ENCODE data around the gene MRM2. TPM values are rescaled to one million over a fixed set of nuclear protein-coding genes. Genes with fewer than 3 reads are reported as not detected.
A peak's percentile ranks its signal among the peaks of the same experiment; 100 is the strongest.

Gene MRM2
- total and polyA plus RNA-seq, 10 of the 15 experiments (the other 5 are each of a cell fraction or from before 2014, with no cell fraction given), result 43.2 to 128 (median 71.4) TPM

DNA sequence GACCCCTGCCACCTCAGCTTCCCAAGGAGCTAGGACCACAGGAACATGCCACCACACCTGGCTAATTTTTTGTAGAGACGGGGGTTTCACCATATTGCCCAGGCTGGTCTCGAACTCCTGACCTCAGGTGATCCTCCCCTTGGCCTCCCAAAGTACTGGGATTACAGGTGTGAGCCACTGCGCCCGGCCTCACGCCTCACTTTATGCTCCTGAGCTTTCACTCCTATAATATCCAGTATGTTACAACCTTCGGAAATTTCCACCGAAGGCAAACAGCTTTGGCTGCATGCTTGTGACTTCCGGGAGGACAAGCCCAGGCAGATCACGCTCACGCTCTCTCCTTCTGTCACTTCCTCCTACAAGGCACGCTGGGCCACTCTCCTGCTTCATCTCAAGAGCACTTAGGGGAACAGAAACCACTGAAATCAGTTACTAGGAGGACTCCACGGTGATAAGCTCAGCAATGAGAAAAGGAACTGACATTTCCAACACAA is 4.8 kb downstream of the MRM2 start:
- POLR2A ChIA-PET, result interaction anchor here (0.5 to 2.9 kb wide), 16 partner anchors 9 to 169 kb away, joined by 3 to 11 read pairs (median 4); partner anchors contain the start of genes CHST12 and SNX8
- H3K4me2 ChIP-seq (ENCODE audit: control insufficient read depth, insufficient read depth), result peak overlapping the region; percentile 52
- peak; percentile 89; the same call in 1 of the 2 replicates for TF ChIP-seq RELB (IDR thresholded peaks at IDR 0.05; ENCODE audit: low read depth)
- TF ChIP-seq, protein P1, sequence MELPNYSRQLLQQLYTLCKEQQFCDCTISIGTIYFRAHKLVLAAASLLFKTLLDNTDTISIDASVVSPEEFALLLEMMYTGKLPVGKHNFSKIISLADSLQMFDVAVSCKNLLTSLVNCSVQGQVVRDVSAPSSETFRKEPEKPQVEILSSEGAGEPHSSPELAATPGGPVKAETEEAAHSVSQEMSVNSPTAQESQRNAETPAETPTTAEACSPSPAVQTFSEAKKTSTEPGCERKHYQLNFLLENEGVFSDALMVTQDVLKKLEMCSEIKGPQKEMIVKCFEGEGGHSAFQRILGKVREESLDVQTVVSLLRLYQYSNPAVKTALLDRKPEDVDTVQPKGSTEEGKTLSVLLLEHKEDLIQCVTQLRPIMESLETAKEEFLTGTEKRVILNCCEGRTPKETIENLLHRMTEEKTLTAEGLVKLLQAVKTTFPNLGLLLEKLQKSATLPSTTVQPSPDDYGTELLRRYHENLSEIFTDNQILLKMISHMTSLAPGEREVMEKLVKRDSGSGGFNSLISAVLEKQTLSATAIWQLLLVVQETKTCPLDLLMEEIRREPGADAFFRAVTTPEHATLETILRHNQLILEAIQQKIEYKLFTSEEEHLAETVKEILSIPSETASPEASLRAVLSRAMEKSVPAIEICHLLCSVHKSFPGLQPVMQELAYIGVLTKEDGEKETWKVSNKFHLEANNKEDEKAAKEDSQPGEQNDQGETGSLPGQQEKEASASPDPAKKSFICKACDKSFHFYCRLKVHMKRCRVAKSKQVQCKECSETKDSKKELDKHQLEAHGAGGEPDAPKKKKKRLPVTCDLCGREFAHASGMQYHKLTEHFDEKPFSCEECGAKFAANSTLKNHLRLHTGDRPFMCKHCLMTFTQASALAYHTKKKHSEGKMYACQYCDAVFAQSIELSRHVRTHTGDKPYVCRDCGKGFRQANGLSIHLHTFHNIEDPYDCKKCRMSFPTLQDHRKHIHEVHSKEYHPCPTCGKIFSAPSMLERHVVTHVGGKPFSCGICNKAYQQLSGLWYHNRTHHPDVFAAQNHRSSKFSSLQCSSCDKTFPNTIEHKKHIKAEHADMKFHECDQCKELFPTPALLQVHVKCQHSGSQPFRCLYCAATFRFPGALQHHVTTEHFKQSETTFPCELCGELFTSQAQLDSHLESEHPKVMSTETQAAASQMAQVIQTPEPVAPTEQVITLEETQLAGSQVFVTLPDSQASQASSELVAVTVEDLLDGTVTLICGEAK (IDR thresholded peaks at IDR 0.05; ENCODE audit: borderline replicate concordance), result peak; percentile 84; the same call in 1 of the 2 replicates
- TF ChIP-seq LARP7 (IDR thresholded peaks at IDR 0.05), result no peak
- TF ChIP-seq ZNF384 (IDR thresholded peaks at IDR 0.05; ENCODE audit: borderline replicate concordance, low read depth, low read length), result no peak
- no peak for TF ChIP-seq RBBP5 (conservative IDR thresholded peaks at IDR 0.05)
- TF ChIP-seq, protein P2, sequence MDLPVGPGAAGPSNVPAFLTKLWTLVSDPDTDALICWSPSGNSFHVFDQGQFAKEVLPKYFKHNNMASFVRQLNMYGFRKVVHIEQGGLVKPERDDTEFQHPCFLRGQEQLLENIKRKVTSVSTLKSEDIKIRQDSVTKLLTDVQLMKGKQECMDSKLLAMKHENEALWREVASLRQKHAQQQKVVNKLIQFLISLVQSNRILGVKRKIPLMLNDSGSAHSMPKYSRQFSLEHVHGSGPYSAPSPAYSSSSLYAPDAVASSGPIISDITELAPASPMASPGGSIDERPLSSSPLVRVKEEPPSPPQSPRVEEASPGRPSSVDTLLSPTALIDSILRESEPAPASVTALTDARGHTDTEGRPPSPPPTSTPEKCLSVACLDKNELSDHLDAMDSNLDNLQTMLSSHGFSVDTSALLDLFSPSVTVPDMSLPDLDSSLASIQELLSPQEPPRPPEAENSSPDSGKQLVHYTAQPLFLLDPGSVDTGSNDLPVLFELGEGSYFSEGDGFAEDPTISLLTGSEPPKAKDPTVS (IDR thresholded peaks at IDR 0.05; ENCODE audit: low read depth, low read length), result no peak
- TF ChIP-seq, protein P3, sequence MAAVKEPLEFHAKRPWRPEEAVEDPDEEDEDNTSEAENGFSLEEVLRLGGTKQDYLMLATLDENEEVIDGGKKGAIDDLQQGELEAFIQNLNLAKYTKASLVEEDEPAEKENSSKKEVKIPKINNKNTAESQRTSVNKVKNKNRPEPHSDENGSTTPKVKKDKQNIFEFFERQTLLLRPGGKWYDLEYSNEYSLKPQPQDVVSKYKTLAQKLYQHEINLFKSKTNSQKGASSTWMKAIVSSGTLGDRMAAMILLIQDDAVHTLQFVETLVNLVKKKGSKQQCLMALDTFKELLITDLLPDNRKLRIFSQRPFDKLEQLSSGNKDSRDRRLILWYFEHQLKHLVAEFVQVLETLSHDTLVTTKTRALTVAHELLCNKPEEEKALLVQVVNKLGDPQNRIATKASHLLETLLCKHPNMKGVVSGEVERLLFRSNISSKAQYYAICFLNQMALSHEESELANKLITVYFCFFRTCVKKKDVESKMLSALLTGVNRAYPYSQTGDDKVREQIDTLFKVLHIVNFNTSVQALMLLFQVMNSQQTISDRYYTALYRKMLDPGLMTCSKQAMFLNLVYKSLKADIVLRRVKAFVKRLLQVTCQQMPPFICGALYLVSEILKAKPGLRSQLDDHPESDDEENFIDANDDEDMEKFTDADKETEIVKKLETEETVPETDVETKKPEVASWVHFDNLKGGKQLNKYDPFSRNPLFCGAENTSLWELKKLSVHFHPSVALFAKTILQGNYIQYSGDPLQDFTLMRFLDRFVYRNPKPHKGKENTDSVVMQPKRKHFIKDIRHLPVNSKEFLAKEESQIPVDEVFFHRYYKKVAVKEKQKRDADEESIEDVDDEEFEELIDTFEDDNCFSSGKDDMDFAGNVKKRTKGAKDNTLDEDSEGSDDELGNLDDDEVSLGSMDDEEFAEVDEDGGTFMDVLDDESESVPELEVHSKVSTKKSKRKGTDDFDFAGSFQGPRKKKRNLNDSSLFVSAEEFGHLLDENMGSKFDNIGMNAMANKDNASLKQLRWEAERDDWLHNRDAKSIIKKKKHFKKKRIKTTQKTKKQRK (IDR thresholded peaks at IDR 0.05; ENCODE audit: low read depth, low read length), result no peak
- no peak for TF ChIP-seq ZNF24 (IDR thresholded peaks at IDR 0.05)
- TF ChIP-seq STAT3 (IDR thresholded peaks at IDR 0.05; ENCODE audit: low read depth, low read length), result no peak

More for the DNA sequence above, 4.8 kb downstream of the MRM2 start:
- in situ Hi-C loops (cut with MboI), result no loop called here
- Histone ChIP-seq H3K27ac (ENCODE audit: control insufficient read depth, insufficient read depth) (peak overlapping the region; percentile 88), H3K79me2 (ENCODE audit: control insufficient read depth, insufficient read depth, low read length) (peaks cover 50% of the 10 kb centered on the region), H3K4me3 (no peak overlapping the region), H3K4me1 (ENCODE audit: control insufficient read depth, insufficient read depth, low read length) (peaks cover 33% of the 10 kb centered on the region), H3K9me3 (replicated peaks; ENCODE audit: control insufficient read depth, insufficient read depth, low read length) (no peaks in the 10 kb centered on the region; the same call in 2 of the 3 replicates), H2AFZ (ENCODE audit: control insufficient read depth, low read depth, low read length) (no peak overlapping the region), H3K36me3 (ENCODE audit: control insufficient read depth in 2 of 2, insufficient read depth in 2 of 2, low read length in 1 of 2) (peaks cover 9 to 24% of the 10 kb centered on the region in 2 experiments), H3K9ac (ENCODE audit: control insufficient read depth, insufficient read depth, low read length) (peak overlapping the region; percentile 61), H3K27me3 (replicated peaks in 1 of 2; ENCODE audit: control insufficient read depth in 2 of 2, insufficient read depth in 2 of 2, low read length in 1 of 2) (no peaks in the 10 kb centered on the region), H4K20me1 (ENCODE audit: control insufficient read depth, insufficient read depth) (no peaks in the 10 kb centered on the region)
- WGBS (ENCODE audit: insufficient coverage, insufficient replicate concordance, low lambda C conversion rate, missing lambda C conversion rate), result 19% methylated on average over 12 of the region's 12 CpGs
- DNase-seq (ENCODE audit: low read depth, low spot score) (peak; percentile 96), FAIRE-seq (peak; percentile 98), ATAC-seq (peak; percentile 81)
- no TSS peak for BruUV-seq (replicated peaks)
- ChIA-PET RAD21 (ENCODE audit: unreplicated experiment) (interaction anchor here (0.8 to 2.2 kb wide), 13 partner anchors 9 to 137 kb away, joined by 3 to 10 read pairs (median 4); no protein-coding TSS in a partner anchor), CTCF (interaction anchor here (0.5 to 2.2 kb wide), 11 partner anchors 8 to 521 kb away, joined by 3 to 10 read pairs (median 3); no protein-coding TSS in a partner anchor), SMC1A (ENCODE audit: uncharacterized antibody, unreplicated experiment) (interaction anchor here (0.8 to 1.7 kb wide), 11 partner anchors 11 to 732 kb away, joined by 3 to 10 read pairs (median 4); no protein-coding TSS in a partner anchor)
- intact Hi-C loops (cut with micrococcal nuclease; ENCODE audit: unreplicated experiment), result loop anchor here (1.0 to 2.0 kb wide), 2 partner anchors 62 to 170 kb away; no protein-coding TSS in a partner anchor
